ENCODE measurements around the gene CTTN.
"Not testable (repeated sequence)": the region's sequence is repeated elsewhere in the genome, so short reads cannot be mapped to it uniquely, and the experiment has no call there.

The CTTN gene

DNA sequence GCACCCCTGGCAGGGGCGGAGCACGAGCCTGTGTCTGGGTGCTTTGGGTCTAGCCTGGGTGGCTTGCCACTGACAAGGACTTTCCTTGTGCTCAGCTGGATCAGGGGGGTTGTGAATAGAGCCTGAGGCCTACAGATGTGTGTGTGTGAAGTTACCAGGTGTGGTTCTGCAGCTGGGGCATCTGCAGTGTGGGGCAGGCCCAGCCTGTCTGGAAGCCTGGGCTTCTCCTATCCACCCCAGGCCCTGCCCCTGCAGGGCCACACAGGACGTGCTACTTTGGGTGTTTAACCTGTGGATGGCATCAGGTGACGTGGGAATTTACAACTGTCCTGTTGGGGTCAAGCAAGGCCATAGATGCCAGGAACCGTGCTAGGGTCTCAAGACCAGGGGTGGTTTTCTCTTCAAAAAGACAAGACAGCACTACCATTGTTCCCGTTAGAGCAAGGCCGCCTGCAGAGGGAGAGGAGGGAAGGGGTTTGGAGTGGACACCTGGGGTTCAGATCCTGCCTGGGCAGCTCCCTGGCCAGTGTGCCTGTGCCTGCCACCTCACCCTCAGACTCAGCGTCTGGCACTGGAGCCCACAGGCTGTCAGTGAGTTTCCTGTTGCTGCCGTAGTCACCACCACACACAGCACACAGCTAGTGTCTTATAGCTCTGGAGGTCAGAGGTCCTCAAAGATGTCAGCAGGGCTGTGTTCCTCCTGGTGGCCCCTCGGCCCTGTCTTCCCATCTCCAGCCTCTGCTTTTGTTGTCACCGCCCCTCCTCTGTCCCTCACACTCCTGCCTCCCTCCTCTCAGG, 31.6 kb downstream of the CTTN start:
- DNase-seq, result no peak

DNA sequence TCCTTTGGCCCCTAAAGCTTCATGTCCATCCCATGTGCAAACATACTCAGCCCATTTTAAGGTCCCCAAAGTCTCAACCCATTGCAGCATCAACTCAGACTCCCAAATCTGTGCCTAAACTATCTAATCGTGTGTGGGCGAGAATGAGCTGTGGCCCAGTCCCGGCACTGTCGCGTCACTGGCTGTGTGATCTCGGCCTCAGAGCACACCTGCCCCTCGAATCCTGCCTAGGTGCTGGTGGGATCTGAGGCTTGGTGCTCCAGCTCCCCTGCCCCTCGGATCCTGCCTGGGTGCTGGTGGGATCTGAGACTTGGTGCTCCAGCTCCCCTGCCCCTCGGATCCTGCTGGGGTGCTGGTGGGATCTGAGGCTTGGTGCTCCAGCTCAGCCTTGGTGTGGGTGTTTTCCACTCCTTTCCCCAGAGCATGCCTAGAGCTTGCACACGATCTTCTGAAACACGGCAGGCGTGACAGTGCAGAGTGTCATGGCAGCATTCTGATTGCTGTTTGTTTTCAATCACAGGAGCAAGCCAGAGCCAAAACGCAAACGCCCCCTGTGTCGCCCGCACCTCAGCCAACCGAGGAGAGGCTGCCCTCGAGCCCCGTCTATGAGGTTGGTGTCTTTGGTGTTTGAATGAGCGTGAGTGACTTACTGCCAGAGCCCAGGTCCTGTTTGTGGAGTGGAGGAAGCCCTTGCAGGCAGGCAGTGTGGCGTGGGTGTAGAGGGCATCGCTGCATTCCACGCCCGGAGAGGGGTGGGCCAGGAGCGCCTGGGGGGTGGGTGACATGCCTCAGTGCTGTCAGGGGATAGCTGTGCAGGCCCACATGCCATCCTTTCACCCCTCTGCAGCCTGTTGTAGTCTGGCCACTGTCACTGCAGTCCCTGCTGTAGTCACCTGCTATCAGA, 32.6 kb downstream of the CTTN start:
- DNase-seq, result no peak

DNA sequence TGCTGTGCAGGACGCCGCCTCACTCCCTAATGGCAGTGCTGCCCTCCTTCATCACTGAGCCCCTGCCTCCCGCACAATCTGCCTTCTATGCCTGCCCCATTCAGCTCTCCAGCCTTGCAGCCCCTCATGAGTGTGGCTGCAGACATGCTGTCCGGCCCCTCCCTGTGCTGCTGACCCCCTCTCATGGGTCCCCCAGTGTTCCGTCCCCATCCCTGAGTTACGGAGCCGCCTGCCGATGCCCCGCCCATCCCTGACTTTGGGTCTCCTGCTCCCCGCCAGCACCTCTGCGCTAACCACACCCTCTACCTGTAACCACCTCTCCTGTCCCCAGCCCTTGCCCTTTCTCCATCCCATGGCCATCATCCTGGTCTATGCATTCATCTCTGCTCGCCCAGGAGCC, 33.3 kb downstream of the CTTN start:
- DNase-seq, result no peak

DNA sequence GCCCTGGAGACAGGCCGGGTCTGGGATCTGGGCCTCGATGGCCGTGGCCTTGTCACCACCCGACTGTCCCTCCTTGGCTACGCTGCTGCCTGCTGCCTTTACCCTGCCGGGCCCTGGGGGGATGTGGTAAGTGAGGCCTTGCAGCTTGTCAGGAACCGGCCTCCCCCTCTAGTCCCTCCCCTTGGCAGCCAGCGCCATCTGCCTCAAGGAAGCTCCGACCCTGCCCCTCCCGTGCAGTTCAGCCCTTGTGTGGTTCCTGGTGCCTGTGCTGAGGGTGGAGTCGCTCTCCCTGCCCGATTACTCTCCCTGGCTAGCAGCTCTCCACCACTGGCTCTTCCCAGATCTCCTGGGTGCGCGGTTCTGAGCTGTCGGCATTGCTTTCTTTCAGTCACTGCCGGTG, 33.7 kb downstream of the CTTN start:
- DNase-seq, result no peak

DNA sequence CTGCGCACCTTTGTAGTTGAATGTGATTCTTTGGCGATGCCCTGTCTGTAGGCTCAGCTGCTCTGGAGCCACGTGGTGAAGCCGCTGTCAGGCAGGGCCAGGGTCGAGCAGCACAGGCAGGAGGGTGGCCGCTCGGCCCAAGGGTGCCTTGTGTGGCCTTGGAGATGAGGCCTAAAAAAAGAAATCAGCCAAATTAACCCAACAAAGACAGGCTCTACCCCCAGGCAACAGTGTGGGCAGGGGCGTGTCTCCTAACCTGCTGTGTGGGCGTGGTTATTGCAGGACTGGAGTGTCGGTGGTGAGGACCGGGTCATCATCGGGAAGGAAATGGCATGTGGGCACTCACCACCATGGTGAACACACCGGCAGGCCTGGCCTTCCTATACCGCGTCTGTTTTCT, 34.3 kb downstream of the CTTN start:
- no peak for DNase-seq

DNA sequence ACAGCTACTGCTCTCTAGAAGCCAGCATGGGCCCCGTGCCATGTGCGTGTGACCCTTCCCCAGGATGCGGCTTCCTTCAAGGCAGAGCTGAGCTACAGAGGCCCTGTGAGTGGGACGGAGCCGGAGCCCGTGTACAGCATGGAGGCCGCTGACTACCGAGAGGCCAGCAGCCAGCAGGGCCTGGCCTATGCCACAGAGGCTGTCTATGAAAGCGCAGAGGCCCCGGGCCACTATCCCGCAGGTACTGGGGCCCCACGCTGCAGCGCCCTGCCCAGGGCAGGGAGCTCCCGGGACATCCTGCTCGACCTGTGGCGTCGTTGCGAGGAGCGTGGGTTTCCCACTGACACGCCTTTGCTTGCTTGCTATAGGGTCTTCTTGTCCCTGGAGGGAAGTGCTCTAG, 34.7 kb downstream of the CTTN start:
- DNase-seq, result no peak

DNA sequence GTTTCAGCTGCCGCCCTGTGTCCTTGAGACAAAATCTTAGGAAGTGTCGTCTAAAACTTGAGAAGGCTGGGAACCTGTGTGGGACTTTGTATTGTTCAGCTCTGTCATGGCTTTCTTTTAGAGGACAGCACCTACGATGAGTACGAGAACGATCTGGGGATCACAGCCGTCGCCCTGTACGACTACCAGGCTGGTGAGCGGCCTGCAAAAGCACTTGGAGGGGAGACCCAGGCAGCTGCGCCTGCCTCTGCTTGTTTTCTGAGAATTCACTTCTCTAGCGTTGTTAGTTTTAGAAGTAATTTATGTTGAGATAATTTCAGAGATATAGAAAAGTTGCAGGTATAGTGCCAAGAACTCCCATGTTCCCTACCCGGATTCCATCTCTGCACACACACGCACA, 35.2 kb downstream of the CTTN start:
- no peak for DNase-seq

DNA sequence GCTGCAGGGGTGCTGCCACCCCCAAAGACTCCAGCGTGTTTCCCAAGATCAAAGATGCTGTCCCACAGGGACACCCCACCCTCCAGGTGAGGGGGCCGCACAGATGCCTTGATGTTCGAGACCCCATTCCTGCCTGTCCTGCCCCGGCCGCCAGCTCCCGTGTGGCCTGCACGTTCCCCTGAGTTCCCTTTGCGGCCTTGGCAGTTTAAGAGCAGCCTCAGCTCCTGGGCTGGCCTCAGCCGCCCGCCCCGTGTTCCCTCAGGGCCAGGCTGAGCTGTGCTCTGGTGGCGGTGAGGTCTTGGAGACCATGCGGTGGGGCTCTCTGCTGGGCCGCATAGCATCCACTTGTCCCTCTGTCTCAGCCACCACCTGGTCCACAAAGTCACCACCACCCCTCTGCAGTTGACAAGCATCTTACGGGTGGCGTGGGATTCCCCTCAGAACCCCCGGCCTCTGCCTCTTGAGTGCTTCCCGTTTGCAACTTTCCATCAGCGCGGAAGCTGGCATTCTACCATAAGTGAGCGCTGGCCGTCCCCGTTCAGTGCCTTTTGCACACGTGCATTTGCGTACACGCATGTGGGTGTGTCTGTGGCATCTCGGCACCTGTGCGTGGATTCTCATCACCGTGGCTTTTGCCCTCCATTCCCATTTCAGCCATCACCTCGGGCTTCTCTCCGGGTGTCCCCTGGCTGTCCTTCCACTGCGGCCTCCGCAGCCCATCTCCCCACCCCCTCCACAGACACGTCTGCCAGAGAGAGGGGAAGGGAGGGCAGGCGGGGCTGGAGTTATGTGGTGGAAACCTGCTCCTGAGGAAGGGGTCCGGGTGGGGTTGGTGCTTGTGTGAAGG, 35.9 kb downstream of the CTTN start:
- no peak for DNase-seq

DNA sequence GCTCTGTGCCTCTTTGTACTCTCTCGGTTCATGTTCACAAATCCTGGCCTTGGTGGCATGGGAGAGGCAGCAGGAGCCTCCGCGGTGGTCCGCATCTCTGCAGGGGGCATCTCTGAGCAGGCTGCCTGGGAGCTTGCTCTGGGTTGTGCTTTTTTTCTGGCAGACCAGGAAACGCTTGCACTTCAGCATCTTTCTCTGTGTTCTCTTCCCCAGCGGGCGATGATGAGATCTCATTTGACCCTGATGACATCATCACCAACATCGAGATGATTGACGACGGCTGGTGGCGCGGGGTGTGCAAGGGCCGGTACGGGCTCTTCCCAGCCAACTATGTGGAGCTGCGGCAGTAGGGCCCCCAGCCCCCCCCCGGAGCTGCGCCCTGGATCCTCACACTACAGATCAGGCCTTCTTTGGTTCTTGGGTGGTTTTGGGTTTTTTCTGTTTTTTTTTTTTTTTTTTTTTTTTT, 36.5 kb downstream of the CTTN start:
- DNase-seq, result no peak

DNA sequence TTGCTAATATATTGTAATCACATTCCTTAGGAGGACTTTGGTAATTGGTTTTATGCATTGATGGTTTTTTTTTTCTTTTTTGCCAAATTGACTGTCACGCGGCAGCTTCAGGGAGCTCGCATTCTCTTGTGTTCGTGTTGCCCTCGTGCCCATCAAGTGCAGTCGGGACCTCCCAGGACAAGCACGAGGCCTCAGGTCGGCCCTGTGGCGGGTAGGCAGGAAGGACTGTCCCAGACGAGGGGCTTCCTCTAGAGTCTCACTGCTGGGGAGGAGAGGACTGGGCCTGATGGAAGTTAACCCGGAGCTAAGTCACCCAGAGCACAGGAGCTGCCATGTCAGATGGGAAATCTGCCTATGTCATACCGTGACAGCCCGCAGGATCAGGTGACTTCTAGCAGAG, 37.0 kb downstream of the CTTN start:
- no peak for DNase-seq

DNA sequence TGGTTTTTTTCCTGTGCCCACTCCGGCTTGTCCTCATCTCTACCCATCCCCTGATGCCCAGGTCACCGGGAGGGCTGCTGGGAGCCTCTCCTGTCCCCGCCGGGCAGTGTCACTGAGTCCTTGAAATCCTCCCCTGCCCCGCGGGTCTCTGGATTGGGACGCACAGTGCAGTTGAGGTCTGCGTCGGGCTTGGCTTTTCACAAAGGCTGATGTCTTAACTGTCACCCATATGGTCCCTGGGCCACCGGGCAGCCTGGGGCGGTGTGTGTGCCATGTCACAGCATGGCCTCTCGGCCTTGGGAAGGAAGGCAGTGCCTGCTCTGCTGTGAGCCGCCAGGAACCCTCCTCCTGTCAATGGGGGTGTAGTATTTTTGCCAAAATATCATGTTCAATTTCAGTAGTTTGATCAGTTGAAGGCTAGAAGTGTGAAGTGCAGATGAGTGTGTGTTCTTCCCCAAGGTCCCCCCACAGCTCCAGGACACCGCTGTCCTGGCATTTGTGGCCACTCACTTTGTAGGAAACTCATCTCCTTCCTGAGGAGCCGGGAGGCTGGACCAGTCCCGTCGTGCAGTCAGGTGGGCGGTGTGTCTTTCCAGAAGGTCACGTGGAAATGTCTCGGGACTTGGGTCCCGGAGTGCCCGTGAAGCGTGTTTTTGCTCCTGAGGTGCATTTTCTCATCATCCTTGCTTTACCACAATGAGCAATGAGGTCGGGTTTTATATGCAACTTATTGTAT, 37.6 kb downstream of the CTTN start:
- DNase-seq, result no peak

DNA sequence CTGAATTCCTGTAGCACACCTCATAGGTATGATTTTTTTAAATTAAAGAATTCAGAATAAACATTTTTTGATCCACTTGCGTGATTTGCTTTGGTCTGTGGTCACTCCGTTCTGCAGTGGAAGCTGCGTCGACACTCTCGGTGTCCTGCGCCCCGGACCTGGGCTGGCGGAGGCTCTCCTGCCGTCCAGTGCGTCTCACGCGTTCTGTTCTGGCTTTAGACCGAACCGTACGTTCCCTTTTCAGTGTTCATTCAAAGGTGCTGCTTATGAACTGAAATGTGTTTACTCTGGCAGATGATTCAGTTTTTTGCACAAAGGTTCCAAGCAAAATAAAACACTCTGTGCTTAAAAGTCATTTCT, 38.2 kb downstream of the CTTN start:
- DNase-seq, result no peak

DNA sequence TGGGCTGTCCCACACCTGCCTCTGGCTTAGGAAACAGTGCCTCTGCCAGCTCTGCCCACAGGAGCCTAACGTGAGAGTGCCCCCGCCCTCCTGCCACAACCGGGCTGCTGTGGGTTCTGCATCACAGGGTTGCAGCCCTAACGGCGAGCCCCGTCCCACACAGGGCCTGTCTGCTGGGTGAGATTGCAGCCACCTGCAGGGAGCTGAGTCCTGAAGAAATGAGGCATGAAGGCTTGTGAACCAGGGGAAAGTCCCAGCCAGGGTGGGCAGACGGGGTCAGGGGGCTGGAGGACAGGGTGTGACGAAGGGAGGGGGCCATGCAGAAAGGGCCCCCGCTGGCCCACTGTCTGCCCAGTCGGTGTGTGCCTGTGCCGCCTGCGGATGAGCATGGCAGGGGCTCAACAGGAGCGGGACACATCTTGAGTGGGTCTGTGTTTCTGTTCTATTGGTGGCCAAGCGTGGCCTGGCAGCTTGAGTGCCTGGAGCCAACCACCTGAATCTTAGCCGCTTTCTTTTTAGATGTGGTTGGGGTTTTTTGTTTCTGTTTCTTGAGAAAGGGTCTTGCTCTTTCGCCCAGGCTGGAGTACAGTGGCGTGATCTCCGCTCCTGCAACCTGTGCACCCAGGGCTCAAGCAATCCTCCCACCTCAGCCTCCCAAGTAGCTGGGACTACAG, 38.9 kb downstream of the CTTN start:
- no peak for DNase-seq

DNA sequence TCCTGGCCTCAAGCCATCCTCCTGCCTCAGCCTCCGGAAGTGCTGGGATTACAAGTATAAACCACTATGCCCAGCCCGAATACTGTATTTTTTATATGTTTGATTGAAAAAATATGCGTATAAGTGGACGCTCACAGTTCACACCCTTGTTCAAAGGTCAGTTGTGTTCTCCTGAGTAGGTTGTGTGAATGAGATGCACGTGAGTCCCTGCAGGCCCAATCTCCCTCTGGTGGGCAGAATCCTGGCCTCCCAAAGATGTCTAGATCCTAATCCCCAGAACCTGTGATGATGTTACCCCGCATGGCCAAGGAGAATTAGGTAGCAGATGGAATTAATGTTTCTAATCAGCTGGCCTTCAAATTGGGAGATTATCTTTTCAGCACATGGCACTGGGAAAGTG, 41.9 kb downstream of the CTTN start:
- no peak for DNase-seq

DNA sequence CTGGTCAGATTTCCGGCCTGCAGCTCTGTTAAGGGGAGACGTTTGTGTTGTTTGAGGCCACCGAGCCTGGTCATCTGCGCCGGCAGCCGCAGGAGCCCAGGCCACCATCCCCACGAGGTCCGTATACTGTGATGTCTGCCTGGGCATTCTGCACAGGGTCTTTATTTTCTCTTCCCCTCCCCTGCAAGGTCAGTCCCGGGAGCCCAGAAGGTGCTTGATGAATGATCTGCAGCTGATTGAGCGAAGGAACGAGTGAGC, 45.4 kb downstream of the CTTN start:
- DNase-seq, result no peak

DNA sequence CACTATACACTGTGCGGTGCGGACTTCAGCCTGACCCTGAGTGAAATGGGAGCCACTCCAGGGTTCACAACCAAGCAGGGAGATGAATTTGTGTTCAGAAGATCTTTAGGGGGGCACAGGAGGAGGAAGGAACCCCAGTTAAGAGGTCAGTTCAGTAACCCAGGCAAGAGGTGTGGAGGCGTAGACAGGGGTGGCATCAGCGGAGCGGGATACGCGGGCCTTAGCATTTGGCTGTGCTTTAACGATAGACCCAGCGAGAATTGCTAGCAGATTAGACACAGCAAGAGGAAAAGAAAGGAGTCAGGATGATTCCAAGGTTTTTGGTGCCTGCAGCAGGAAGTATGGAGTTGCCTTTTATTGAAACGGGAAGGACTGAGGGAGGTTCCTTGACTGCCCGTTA, 46.8 kb downstream of the CTTN start:
- DNase-seq, result no peak

DNA sequence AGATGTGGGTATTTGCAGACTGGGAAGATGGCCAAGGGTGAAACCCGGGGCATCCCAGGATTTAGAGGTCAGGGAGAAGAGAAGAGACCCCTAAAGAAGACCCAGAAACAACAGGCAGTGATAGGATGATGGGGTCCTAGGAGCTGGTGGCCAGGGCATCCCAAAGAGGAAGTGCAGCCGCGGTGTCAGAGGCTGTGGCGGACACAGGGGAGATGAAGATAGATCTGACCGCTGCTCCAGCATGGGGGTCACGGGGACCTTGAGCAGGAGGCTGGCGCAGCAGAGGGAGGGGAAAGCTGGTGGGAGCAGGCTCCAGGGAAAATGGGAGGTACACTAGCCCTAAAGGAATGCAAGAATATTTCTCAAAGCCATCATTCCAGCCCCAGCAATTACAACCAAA, 47.3 kb downstream of the CTTN start:
- no peak for DNase-seq

DNA sequence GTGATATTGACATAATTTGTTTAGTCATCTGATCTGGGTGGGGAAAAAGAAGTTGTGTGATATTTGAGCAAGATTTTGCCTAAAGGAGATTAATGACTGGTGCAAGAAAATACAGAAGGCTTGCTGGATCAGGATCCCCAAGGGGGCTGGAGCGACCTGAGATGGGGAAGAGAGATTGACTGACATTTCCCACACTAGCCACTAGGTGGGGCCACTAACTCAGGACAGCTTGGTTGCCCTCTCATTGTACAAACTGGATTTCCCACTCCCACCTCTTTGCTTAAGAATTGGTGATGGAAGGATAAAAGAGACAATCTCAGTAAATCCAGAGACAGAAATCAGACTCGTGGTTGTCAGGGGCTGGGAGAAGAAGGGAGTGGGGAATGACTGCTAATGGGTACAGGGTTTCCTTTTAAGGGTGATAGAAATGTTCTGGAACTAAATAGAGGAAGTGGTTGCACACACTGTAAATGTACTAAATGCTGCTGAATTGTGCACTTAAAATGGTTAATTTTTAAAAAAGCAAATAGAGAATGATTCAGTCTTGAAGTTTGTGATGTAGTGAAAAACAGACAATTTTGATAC, 50.7 kb downstream of the CTTN start:
- no peak for DNase-seq

DNA sequence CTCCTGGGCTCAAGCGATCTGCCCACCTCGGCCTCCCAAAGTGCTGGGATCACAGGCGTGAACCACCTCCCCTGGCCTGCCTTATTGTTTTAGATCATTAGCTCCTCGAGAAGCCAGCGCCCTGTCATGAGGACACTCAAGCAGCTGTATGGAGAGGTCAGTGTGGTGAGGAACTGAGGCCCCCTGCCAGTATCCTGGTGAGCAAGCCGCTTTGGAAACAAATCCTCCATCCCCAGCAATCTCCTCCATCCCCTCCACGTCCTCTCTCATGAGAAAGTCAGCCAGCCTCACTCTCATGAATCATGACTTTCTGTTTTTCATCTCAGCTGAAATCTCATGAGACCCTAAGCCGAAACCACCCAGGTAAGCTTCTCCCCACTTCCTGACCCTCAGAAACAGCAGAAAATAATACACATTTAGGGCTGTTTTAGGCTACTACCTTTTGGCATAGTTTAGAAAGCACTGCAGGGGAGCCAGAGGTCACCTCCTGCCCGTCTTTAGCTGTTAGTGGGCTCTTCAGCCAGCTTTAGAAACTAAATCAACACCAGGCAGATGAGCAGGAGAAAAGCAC, 56.0 kb downstream of the CTTN start:
- no peak for DNase-seq

DNA sequence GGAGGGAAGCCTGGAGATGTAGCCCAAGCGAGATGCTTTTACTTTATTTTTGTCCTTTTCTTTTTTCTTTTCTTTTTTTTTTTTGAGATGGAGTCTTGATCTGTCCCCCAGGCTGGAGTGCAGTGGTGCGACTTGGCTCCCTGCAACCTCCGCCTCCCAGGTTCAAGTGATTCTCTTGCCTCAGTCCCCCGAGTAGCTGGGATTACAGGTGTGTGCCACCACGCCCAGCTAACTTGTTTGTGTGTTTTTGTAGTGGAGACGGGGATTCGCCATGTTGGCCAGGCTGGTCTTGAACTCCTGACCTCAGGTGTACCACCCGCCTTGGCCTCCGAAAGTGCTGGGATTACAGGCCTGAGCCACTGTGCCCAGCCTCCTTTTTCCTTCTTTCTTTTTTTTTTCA, 56.5 kb downstream of the CTTN start:
- not testable (repeated sequence) for DNase-seq

DNA sequence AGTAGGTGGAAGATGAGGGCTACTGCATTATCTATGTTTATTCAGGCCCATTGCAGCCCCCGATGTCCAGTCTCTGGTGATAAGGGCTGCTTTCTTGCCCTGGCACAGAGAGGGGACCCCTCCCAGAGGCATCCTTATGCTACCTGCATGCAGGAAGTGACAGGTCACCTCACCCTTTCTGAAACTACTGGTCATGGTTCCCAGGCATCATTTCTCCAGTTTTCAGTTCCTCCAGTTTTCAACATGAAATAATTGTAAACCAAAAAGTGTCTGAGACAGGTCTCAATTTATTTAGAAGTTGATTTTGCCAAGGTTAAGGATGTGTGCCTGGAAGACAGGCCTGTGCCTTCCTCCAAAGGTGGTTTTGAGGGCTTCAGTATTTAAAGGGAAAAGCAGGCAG, 57.0 kb downstream of the CTTN start:
- DNase-seq, result no peak

Measured in activated T-cell treated with anti-CD3 and anti-CD28 coated beads for 4 hours (primary cell).